GM19239 (cell line): ENCODE measurements around the gene NR5A1.

ENCODE experiments used
- DNase-seq: peaks from one replicate; pipeline ENCODE4 v3.0.0; 2011; ENCODE audit warnings: low spot score; ENCODE audit not compliant: insufficient read length
- FAIRE-seq: peaks from 2 replicates; lab custom pipeline; 2011; peaks lifted over from hg19 to GRCh38; lab: Jason Lieb, UNC

NR5A1 gene

DNA sequence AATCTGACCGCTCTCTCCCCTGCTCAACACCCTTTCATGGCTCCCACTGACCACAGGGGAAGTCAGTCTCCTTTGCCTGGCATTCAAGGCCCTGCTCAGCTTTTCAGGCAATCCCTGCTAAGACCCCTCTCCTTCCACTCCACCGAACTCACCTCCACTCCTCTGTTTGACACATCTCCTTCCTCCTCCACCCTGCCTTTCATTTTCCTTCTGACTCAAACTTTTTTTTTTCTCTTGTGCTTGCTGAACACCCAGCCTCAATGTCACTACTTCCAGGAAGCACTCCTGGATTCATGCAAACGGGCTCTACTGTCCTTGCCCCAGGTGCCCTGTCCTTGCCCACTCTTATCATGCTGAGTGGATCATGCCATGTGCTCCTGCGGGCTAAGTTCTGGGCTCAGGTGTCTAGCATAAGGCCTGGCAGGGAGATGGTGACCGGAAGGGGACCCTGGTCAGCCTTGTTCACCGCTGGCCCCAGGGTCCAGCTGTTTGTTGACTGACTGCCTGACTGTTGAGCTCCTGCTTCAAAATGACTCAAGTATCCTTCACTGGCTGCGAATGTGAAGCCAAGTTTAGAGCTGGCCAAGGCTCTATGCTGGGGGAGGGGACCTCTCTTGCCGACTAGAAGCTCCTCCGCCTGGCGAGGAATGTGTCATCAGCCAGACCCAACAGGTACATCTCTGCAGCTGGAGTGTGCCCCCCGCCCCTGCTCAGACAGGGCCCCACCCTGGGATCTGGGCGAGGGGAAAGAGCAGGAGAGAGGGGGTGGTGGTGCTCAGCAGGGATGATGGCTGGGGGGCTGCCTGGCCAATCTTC is 6.2 kb downstream of the NR5A1 start:
- DNase-seq (no peak), FAIRE-seq (no peak)

DNA sequence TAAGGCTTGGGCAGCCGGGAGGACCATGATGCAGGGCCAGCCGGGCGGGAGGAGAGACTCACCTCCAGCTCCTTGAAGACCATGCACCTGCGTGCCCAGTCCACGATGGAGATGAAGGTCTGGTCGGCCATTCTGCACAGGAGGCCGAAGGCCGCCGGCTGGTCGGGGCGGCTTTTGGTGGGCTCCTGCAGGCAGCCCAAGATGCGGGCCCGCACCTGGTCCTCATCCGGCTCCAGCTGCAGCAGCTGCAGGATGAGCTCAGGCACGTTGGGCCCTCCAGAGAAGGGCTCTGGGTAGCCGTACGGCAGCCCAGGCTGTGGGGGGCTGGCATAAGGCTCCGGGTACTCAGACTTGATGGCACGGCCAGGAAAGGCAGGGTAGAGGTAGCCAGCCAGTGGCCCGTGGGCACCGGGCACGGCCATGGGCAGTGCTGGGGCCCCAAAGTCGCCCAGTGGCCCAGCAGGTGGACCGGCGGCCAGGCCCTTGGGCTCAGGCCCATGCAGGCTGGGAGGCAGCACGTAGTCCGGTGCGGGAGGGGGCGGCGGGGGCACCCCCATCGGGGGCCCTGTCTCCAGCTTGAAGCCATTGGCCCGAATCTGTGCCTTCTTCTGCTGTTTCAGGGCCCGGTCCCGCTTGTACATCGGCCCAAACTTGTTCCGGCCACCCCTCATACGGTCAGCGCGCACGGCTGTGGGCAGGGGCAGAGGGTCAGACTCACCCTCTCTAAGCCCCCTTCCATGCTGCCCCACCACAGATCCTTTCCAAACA is 7.0 kb downstream of the NR5A1 start:
- no peak for FAIRE-seq
- DNase-seq, result no peak

DNA sequence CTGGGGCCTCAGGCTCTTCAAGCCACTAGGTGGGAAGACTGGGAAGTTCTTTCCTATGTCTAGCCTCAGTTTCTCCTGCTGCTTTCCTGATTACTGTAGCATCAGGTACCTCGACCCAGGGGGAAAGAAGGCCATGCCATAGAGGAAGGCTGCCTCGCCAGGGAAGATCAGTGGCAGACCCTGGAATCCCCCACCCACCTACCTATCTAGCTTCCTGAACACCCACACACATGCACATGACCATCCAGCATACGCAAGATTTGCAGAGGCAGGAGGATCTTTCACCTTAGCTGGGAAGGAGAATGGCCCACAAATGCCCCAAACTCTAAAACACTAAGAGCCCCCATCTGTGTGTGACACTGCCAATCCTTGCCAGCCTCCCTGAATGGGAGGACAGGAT is 8.0 kb downstream of the NR5A1 start:
- FAIRE-seq (no peak), DNase-seq (no peak)

DNA sequence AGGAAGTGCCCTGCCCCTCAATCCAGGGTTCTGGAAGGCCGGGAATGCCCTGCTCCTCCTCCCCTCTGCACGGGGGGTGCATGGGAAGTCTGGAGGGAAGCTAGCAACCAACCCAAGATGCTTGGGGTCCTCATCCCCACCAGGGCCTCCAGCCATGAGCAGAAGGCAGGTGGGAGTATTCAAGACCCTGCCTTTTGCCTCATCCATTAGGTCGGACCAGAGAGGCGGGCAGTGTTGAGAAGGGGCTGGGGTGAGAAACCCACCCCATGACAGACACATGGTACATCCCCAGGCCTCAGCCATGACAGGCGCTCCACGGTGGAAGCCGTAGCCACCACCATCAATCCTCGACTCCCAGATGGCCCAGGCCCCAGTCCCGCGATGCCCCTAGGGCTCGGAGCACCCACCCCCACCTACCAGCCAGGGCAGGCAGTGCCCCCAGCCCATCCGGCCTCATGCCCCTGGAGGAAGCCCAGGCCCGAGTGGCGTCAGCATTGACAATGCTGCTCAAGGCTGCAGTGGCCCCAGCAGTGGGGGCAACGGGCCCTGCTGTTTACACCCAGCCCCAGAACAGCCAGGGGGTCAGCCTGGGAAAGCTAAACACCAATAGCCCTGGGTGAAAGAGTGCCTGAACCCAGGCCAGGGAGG is 8.6 kb downstream of the NR5A1 start:
- FAIRE-seq (no peak), DNase-seq (no peak)

DNA sequence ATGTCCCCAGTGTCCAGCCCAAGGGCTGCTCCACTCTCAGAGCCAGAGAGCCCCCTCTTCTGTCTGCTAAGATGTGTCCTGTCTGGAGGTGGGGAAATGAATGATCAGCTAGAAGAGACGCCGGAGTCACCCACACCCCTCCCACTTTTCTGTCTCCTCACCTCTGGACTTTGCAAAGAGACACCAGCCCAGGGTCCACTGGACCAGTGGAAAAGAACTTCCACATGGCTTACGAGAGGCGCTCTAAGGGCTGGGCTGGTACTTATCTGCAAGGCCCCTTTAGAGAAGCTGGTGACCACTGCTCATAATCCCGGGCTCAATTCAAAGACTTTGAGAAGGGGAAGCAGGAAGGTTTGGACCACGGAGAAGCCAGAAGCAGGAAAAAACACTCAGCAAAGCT is 9.2 kb downstream of the NR5A1 start:
- FAIRE-seq (no peak), DNase-seq (no peak)

DNA sequence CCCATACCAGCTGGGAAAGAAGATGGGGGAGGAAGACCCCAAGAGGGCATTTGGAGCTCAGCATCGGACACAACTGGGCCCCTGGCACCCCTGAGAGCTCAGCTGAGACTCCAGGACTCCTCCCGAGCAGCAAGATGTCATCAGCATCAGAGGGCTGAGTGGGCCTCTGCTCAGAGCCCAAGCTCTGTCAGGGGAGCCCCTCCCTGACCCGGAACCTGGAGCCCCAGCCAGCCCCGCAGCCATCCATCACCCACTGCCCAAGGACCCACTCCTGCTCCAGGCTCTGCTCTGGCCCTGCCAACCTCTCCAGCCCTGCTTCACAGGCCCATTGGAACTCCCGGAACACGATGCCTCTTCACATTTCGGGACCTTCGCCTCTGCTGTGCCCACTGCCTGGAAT is 9.8 kb downstream of the NR5A1 start:
- DNase-seq (no peak), FAIRE-seq (no peak)

DNA sequence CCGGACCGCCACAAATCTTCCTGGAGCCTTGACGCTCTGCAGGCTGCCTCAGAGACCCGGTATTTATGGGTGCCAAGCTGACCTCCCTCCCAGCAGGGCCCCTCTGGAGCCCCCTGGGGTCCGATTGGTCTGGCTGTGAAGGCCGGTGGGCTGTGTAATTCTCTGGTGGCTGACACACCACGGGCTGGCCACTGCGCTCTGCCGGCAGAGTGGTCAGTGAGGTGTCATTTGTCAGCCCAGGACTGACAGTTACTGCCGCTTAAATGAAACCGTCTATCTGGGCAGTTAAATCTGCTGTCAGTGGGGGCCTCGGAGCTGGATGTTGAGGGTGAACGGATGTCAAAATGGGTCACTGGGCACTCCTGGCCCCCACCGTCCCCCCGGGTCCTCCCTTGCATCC is 10.7 kb downstream of the NR5A1 start:
- FAIRE-seq (no peak), DNase-seq (no peak)

DNA sequence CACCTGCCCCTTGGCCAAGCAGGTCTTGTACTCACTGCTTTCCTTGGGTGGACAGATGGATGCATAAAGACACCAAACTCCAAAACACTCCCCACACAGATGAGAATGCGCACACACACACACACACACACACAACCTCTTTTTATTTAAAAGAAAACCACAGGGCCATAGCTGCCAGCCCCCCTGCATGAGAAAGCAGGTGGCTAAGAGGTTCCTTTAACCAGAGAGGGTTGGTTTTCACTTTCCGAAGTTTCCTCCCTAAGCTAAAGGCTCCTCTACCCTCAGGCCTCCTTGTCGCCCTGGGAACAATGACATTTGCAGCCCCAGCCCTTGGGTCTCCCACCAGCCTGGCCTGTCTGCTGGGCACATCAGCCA is 11.1 kb downstream of the NR5A1 start:
- no peak for DNase-seq
- FAIRE-seq, result no peak

DNA sequence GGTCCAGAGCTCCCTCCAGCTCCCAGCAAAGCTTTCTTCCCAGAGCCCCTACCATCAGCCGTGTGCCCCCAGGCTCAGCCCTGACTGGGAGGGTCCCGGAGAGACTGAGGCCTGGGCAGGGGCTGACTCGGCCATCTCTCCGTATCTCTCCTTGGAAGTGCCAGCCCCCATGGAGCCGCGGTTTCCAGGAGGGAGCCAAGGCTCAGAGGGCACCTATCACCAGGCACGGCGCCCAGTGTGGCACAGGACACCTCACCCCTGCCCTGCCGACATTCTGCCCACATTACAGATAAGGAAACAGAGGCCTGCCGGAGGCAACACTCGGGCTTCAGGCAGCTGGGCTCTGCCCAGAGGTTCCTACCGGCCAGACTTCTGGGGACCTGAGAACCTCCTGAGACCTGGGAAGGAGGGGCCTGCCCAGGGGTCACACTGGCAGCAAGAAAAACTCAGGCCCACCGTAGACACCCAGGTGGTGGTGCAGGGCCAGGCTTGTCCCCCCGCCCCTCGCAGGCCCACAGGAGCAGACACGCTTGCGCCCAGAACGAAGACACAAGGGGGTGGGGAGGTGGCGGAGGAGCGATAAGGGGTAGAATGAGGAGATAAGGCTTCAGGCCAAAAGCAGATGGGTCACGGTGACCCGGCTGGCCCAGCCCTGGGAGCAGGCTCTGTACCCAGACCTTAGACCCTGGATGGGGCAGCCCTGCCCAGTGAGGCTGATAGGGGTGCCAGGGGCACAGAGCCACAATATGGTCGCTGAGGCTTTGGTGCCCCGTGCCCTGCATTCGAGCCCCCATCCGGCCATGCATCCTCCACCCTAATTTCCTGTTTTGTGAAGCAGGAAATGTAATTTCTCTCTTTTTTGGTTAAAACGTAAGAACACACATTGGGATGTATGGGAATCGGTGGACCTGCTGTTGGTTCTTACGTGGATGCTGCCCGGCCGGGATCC is 11.8 kb downstream of the NR5A1 start:
- FAIRE-seq, result no peak

DNA sequence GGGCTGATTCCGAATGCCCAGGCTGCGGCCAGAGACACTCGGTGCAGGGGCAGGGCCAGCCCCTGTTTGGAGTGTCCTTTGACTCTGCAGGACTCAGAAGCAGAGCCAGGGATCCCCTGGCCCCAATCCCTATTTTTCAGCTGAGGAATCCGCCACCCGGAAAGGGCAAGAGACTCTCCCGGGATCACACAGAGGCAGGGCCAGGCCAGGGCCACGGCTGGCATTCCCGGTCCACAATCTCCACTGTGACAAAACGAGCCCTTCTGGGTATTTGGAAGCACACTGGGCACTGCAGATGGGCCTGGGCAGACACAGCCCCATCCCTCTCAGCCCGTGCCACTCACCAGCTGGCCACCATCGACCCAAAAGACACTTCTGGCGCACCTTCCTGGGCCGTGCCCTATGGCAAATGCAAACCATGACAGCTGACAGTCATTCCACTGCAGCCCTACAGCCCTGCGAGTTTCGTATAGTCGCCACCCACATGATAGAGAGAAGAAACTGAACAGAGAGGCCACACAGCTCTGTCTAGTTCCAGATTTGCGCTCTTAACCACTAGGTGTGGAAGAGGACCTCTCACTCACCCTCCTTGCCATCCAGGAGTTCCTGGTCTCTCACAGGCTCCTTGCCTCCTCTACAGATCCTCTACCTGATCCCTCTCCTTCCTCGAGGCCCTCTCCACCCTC is 13.3 kb downstream of the NR5A1 start:
- no peak for FAIRE-seq
- DNase-seq, result no peak

More for the DNA sequence above, 11.8 kb downstream of the NR5A1 start:
- DNase-seq, result no peak

DNA sequence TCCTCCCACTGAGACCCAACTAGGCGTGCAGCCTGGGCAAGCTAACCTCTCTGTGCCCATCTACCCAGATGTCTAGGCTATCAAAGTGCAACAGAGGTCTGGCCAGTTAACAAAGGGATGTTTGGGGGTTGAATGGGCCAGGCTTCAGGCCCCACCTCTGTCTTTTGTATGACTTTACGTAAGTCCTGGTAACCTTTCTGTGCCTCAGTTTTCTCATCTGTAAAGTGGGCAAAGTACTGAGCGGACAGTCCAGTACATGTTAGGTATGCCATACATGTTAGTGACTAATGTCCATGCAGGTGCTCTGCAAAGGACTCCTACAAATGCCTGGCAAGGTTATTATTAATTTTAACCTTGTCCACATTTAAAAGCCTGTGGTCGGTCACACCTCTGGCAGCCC is 14.0 kb downstream of the NR5A1 start:
- FAIRE-seq (no peak), DNase-seq (no peak)

DNA sequence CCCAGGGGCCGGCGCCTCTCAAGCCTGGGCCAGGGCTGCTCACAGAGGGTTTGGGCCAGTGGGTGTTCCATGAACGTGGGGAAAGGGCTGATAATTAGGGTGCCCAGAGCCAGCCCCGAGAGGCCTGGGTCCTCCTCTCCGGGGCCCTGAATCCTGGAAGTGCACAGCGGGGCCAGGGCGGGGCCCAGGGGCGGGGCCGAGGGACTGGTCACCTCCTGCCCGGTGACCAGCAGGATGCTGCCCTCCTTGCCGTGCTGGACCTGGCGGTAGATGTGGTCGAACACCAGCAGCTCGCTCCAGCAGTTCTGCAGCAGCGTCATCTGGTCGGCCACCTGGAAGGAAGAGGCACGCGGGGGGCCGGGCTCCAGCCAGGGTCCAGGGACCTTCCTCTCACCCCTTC is 14.4 kb downstream of the NR5A1 start:
- FAIRE-seq, result no peak
- no peak for DNase-seq

DNA sequence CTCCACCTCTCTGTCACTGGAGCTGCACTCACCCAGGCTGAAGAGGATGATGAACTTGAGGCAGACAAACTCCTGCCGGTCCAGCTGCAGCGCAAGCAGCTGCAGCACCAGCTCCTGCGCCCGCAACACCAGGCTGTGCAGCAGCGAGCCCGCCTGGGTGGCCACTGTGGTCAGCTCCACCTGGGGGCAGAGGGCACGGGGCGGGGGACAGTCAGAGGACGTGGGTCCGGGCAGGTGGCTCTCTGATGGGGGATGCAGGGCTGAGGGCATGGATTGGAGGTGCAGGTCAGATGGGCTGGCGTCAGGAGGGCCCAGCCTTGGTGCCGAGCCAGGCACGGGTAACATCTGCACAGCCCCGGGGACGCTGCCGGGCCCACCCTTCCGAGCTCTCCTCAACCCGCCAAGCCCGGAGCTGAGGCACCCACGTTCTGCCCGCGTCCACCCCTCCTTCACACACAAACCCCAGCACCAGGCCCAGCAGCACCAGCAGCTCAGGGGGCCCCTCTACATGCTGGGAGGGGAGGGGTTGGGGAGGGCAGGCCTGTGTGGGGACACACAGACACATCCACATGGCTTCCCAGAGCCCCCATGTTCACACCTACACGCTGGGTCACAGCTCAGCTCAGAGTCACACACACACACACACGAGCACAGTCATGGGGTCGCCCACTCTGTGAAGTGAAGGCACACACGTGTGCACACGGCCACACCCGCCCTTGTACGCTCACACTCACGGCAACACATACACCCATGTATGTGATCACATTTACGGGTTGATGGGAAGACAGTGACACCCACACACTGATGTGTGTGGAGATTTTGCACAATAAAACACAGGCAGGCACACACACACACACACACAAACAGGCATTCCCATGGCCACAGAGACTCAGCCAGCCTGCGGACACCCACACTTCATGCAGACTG is 15.9 kb downstream of the NR5A1 start:
- FAIRE-seq (no peak), DNase-seq (no peak)

DNA sequence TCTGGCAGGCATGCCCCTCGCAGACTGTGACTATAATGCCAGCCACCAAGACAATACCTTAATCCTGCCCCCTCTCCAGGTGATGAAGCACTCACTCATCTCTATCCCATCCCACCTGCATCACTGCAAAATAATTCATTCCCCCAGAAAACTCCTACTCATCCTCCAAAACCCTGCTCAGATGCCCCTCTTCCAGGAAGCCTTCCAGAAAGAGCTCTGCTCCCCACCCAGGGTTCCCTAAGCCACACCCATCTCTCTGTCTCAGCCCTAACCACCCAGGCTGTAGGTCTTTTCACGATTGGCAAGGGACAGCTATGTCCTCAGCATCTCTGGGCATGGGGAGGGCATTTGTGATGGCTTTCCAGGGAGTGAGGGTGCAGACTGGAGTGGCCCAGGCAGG is 17.2 kb downstream of the NR5A1 start:
- FAIRE-seq, result no peak
- DNase-seq, result no peak

DNA sequence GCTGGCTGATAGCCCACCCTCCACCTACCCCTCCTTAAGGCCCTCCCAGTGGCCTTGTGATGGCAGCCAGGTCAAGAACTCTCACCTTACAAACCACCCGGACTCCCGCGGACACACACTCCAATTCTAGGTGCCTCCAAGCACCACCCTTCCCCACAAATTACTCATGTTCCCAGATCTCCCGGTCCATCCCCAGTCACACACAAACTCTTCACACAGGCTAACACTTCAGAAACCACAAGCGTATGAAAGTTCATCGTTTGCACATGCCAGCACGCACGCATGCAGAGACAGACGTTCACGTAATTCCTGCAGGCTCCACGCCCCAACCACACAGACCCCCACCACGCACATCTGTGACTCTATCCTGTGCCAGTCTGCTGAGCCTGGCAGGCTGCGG is 18.0 kb downstream of the NR5A1 start:
- no peak for DNase-seq
- FAIRE-seq, result no peak

DNA sequence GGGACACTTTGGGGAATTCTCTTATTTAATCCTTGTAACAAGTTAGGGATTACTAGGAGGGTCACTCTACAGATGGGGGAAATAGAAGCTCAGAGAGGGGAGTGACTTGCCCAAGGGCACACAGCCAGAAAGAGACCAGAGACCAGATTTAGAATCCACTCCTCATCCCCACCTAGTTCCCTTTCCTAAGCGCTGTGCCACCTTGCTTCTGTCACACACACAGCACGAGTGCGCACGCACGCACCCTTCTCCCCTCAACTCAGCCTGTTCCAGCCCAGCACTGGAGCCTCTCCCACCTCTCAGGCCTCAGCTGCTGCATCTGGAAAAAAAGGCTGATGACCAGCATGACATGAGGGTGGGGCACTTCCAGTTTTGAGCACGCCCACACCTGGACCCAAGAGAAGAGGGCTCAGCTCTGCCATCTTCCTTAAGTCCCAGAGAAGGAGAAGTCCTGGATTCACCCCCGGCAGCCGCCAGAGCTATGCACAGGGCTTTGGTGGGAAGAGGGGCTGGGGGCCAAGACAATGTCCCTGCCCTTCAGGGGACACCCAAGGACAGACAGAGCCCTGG is 18.5 kb downstream of the NR5A1 start:
- FAIRE-seq (no peak), DNase-seq (no peak)

DNA sequence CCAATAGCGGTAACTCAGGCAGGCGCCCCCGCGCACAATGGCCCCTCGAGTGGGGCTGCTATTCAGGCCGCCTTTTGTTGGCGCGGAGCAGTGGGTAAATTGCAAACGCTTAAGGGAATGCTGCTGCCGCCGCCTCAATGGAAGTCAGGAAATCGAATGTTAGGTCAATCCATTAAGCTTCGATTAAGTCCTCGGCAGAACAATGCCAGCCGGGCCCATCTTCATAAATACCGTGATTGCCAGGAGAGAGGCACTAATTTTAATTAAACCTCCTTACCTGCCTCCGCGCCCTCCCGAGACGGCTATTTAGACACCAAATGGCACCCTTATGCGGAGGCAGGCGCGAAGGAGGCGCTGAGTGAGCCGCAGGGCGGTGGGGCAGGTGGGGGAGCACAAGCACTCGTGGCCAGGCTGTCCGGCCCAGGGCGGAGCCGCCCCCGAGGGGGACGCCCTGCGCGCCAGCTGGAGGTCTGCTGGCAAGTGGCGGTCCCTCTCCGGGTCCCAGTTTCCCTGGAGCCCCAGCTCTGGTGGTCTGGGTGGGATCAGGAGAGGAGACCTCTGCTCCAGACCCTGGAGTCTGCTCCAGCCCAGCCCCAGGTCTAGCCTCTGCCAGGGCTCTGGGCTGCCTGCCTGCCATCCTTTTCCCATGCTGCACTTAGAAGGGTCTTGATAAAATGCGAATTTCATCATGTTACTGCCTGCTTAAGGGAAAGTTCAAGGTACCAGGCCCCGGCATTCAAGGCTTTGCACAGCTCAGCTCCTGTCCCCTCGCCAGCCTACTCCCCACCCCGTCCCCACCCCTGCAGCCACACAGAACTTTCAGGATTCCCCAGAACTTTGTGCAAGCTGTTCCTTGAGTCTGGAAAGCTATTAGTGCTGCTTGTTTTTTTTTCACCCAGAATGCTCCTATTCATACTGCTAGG is 19.7 kb downstream of the NR5A1 start:
- FAIRE-seq (no peak), DNase-seq (no peak)
